IPS-NIHi7 (cell line): ENCODE measurements around the gene SH2D4B.

ENCODE experiments used
- DNase-seq: peaks from one replicate; pipeline ENCODE4 v3.0.0; 2012; ENCODE audit warnings: mixed read lengths; ENCODE audit errors: extremely low spot score

SH2D4B gene

DNA sequence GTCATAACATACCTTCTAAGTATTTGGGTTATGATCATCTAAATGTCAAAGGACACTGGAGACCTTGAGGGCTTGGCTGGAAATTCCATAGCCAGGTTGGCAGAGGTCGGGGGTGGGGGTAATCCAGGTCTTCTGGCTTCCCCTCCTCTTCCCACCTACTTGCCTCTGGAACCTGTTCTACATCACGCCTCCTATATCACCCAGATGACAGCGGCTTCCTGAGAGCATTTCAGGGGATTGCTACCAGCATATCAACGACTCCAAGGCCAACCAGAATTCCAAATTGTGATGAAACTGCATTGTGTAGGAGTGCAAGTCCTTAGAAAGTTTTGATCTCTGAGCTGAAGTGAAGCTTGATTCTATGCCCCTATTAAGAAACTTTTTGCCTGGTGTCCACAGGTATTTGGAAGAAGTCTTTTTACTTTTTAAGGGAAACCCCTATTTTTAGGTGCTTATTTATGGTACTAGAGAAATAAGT lies 95.7 kb downstream of the SH2D4B start:
- no peak for DNase-seq

DNA sequence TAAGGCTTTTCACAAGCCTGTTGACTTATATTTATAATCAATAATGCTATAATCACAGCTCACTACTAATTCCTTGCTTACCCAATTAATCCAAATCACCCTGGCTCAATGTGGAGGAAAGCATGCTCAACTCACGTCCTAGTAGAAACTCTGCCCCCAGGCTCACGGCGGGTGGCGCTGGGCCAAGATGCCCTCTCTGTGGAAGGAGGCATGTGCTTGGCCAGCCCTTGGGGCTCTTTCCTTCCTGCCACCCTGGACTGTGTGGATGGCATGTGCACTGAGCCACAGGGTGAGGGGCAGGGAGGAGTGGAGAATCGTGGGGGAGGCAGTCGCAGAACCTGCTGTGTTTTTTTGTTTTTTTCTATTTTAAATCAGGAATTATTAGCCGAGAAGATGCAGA lies 96.2 kb downstream of the SH2D4B start:
- no peak for DNase-seq

DNA sequence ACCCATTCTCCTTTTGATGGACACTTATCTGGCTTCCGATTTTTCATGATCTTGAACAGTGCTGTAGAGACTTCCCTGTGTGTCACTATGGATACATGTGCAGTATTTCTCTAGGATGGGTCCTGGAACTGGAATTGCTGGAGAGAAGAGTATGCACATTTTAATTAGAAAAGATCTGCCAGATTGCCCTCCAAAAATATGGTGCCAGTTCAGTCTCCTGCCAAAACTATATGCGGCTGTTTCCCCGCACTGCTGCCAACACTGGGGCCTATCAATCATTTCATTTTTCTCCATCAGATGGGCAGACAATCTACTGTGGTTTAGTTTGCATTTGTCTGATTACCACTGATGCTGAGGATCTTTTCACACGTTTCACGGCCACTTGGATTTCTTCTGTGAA lies 105.0 kb downstream of the SH2D4B start:
- no peak for DNase-seq

DNA sequence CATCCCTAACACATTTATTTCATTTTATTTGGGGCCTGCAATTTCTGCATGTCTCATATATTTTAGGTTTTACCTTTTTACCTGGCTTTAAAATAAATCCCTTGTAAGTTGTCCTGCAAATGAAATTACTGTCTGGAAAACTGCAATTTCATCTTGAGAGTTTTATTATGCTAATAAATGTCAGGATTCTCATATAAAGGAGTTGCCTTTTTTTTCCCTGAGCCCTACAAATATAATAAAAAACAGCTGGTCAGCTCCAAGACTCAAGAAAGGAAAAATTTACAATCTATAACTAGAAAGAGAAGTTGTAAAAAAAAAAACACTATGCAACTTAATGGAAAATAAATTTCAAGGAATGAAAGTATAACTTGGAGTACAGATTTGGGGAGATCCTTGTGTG lies 108.7 kb downstream of the SH2D4B start:
- DNase-seq: no peak

DNA sequence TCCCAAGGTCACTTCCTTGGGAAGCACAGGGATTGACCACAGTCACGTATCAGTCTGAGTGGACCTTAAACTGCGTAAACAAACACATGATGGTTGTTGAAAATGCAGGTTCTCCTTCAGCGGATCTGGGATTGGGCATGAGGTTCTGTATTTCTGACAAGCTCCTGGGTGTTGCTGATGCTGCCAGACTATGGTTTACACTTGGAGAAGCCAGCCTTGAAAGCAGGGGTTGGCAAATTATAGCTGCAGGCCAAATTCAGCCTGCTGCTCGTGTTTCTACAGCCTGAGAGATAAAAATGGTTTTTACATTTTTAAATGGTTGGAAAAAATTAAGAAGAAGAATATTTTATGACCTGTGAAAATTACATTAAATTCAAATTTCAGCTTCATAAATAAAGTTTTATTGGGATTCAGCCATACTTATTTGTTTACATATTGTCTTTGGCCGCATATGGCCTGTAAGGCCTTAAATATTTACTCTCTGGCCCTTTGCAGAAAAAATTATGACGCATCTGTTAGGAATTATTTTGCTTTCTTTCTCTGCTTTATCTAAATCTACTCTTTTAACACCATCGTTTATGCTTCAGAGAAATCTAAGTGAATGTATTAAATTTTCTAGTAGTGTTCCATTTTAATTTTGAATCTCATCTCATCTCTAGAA lies 109.6 kb downstream of the SH2D4B start:
- no peak for DNase-seq

DNA sequence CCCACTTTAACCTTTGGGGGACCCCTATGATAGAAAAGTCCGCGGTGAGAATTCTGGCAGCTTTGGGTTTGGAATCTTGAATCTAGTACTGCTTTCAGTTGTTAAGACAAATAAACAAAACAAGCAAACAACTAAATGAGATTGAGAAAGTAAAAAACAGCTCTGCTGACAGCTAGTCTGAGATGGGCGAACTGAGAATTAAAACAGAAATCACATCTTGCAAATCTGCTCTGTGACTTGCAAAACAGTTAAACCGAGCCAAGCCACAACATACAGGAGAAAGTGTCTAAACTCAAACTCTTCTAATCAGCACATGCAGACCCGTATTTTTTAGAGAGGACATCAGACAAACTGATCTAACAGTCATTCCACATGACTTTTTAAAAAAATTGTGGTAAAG lies 110.4 kb downstream of the SH2D4B start:
- DNase-seq: no peak

DNA sequence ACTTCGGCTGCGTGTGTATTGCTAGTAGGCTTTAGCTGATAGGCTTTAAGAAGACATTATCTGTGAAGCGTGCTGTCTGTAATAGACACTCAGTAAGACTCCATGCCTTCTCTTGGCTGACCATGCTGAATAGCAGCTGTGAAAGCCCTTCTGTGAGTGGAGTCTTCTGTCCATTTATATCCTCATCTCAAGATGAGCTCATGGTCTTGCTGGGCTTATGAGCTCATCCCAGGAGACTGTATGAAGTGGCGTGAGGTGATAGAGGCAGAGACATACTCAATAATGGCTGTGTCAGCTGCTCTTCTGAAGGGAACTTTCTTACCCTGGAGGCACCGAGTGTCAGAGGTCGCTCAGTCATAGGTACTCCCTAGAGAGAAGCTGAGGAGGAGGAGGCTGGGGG lies 111.5 kb downstream of the SH2D4B start:
- DNase-seq: no peak

DNA sequence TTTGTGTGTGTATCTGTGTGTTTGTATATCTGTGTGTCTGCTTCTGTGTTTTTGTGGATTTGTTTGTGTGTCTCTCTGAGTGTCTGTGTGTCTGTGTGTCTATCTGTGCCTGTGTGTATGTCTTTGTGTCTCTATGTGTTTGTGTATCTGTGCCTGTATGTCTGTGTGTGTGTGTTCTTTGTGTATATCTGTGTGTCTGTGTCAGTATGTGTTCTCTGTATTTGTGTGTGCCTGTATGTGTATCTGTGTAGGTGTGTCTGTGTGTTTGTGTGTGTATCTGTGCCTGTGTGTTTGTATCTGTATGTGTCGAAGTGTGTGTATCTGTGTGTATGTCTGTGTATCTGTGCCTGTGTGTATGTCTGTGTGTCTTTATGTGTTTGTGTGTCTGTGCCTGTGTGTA lies 118.2 kb downstream of the SH2D4B start:
- no peak for DNase-seq

DNA sequence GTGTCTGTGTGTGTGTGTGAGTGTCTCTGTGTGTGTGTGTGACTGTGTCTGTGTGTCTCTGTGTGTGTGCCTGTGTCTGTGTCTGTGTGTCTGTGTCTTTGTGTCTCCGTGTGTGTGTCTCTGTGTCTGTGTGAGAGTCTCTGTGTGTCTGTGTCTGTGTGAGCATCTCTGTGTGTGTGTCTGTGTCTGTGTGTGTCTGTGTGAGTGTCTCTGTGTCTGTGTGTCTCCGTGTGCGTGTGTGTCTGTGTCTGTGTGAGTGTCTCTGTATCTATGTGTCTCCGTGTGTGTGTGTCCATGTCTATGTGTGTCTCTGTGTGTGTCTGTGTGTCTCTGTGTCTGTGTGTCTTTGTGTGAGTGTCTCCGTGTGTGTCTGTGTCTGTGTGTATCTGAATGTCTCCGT lies 120.4 kb downstream of the SH2D4B start:
- no peak for DNase-seq

DNA sequence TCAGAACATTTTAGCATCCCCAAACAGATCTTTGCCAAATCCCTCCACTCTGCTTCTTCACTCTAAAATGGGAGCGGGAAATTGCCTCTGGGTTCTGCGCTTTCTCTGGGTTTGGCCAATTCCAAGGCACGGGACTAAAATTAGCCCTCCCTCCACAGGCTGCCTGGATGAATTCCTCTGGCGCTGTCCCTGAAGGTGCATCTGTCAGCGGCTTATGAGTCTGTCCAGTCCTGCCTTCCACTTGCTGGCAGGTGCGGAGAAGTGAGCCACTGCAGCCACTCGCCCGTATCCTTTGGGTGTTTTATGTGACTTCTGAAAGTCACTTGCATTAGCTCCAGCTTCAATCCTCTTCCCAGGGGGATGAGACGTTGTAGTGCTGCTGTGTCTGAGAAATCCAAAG lies 121.6 kb downstream of the SH2D4B start:
- no peak for DNase-seq

DNA sequence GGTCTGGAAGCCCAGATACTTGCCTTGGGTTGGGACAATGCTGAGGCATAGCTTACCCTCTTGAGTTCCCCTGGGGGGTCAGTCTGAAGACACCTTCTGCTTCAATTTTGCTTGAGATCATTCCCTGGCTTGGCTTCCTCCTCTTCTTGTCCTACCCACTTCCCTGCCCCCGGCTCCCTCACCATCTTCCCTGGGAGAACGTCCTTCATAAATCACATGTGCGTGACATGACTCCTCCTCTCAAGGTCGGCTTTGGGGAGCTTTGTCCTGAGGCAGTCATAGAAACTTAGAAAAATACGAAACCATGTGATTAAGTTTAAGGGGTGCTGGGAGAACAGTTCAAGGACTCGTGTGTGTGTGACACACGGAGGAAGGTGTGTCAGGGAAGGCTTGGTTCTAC lies 122.6 kb downstream of the SH2D4B start:
- no peak for DNase-seq

DNA sequence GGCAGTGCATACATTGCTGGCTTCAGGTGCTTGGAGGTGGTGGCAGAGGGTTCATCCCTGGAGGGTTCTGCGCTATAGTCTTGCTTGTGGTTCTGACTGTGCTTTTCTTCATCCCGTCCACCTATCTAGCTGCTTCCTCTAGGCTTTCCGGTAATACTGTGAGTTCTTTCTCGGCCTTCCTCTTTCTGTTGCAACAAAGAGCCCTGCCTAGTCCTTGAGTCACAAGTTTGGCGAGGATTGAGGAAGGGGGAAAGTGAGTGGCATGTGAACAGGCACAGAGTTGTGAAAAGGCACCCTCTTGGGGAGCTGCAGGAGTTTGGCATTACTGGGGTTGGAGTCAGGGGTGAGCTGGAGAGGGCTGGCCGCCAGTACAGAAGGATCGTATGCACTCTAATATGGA lies 123.0 kb downstream of the SH2D4B start:
- DNase-seq: no peak

DNA sequence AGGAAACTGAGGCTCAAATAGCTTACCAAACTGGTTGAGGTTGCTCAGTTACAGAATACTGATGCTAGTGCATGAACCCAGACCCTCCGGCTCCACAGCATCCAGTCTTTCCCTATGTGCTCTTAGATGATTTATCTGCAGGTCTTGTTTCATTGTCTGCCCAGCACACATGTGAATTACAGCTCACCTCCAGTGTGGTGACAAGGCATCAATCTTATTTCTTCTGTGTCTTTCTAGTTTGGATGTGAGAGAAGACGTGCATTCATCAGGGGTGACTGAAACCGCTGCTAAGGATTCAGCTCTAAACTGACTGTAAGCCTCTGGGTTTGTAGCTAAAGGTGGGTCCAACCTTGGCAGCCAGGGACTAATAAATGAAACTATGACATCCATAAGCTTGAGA lies 123.8 kb downstream of the SH2D4B start:
- no peak for DNase-seq

DNA sequence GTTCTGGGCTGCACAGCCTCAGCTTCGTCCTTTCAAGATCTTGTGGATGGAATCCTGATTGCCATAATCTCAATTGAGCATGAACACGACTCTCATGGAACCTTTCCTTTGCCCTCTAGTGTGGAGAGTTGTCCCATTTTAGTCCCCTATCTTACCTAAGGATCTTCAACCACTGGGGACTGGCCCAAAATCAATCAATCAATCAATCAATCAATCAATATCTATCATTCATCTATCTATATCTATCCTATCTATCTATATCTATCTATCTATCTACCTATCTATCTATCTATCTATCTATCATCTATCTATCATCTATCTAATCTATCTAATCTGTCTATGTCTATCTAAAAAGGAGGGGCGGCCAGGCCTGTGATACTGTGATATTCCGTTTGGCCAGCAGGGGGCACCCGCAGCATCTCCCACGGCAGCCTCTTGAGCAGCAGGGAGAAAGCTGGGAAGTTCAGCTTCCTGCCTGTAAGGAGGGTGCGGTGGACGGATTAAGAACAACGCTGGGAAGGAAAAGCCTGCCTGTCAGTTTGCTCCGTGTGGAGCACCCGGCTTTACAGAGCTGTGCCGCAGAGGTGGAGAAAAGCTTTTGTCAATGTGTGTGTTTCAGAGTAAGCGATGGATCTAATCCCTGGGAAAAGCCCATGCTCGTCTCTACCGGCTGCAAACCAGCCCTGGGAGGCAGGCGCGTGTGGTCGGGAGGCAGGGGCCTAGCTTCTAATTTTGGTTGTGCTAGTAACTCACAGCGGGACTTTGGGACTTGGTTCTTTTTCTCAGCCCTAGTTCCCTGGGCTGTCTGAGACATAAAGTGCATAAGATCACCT lies 124.9 kb downstream of the SH2D4B start:
- DNase-seq: peak; percentile 89

DNA sequence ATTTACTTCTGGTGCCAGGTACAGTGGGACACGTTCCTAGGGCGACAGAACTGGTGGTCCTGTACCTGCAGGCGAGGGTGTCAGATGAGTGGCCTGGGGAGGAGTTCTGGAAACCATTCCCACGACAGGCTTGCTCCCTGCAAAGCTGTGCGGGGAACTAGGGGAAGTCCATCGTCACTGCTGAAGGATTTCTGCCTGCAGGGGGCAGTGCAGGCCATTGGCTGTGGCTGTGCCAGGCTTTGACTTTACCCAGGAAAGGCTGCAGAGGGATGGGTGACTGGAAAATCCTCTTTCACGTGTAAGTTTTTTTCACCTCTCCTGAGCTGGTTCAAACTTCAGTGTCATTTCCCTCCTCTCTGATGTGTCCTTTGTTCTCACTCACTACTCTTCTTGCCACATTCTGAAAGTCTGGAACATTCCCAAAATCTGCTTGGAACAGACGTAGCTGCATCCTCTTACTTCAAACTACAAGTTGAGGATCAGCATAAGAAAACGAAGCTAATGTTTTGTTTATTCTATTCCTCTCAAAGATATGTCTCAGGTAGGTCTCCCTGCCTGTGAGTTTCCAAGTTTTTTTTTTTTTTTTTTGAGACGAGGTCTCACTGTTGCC lies 126.5 kb downstream of the SH2D4B start:
- DNase-seq: peak; percentile 88

DNA sequence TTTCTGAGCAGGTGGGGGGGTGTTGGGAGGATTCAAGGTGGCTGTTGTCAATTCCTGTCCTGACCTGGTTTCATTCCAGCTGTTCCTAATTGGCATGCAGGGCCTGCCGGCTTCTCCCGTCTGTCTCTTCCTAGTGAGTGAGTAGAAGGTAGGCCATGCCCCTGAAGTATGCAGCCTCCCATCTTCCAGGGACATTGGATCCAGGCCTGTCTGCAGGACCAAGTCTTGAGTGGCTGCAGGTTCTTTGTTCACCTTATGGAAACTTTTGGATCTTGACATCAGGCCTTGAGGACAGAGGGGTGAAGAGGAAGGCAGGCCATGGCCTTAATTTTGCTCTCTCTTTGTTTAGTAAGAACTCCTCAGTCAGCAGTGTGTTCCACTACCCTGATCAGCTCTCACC lies 131.8 kb downstream of the SH2D4B start:
- DNase-seq: no peak

DNA sequence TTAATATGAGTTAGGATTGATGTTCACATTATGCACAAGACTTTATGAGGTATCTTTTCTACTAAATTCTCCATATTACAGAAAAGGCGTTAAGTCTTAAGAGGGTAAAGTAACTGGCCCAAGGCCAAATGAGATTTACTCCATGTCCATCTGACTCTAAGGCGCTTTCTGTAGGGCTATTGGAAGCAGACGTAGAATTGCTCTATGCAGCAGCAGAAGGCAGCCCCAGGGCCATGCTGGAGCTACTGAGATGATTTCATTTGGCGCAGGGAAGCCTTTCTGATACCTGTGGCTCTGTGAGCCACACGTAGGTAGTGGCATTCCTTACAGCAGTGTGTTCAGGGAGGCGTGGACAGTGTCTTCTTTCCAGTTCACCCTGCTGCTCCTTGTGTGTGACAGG lies 133.1 kb downstream of the SH2D4B start:
- no peak for DNase-seq

DNA sequence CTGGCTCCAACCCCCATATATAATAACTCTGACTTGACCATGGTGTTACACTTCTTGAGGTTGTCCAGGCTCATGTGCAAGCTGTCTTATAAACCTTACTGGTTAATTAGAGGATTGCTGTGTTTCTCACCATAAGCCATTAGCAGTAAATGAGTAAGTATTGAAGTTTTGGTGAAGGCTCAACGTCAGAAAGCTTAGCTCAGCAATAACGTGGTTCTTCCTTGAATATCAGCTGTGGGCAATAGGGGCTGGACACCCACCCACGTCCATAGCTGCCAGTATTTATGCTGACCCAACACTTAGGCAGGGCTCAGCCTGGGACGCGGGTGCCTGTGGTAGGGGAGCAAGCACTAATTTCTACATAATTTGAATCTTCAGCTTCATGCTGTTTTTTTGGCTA lies 134.1 kb downstream of the SH2D4B start:
- DNase-seq: no peak

DNA sequence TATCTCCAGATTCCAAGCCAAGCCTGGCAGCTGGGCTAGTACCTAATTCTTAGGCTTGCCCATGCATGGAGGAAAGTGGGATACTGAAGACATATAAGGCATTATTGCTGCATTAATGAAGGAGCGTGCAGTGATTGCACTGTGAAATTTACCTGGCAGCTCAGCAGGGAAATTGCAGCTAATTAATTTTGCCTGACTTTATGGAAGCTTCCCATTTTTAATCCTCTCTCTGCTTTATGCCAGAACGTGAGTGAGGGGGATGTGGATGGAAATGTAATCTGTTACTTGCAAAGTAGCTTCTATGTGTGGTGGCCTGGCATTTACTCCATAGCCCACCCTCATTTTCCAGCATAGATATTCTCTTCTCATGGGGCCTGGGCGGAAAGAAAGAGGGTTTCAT lies 134.9 kb downstream of the SH2D4B start:
- no peak for DNase-seq

DNA sequence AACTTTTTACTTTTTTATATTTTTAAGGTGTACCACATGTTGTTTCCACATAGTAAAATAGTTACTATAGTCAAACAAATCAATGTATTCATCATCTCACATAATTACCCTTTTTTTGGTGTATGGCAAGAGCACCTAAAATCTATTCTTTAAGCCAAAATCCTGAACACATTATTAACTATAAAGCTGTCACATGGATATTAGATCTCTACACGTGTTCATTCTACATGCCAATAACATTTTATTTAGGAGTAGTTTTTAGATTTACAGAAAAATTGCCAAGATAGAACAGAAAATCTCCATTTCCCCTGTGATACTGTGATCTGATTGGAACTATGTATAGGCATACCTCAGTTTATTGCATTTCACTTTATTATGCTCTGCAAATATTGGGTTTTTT lies 137.1 kb downstream of the SH2D4B start:
- no peak for DNase-seq

DNA sequence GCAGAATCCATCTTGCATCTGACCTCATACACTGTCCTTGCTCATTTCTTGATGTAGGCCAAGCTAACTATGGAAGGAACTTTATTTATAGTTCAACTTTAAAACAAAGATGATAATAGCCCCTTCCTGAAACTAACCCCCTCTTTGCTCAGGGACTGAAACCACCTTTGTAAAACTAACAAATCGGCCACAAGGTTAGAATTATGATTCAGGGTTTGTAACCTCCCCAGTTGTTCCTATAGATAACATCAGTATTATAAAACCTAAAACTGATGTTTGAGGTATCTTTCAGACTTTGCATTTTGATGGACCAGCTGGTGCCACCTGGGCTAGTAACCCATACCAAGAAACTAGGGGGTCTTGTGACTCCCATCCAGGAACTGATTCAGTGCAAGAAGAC lies 143.4 kb downstream of the SH2D4B start:
- DNase-seq: no peak

DNA sequence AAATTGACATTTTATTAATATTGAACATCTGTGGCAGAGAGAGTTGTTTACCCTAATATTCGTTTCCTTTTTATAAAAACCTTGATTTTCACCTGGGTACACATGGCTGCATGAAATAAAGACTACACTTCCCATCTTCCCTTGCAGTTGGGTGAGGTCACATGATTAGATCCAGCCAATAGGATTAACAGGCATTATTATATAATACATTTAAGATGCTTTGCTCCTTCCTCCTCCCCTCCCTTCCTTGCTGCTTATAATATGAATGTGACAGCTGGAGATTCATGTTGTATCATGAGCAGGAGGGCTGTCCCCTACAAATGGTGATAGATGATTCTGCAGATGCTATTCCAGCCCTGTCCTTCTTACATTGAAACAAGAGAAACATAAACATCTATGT lies 146.6 kb downstream of the SH2D4B start:
- DNase-seq: peak; percentile 55

DNA sequence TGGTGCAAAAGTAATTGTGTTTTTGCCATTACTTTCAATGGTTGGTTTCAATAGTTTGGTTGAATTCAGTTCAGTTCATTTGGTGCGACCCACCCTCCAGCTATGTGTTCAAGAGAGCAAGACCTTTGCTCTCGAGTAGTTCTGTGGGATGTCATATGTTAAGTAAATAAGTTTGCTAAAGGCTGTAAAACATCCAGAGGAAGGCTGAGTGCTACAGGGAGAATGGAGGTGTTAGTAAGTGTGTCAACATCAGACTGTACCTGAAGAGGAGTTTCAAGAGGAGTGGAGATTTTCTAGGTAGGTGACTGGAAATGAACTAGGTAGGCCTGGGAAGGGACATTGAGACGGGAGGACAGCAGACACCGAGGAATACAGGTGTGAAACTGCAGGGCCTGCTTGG lies 147.7 kb downstream of the SH2D4B start:
- no peak for DNase-seq
